GM23248 (cell line): ENCODE data around the gene NUFIP1. TPM values are rescaled to one million over a fixed set of nuclear protein-coding genes. Genes with fewer than 3 reads are reported as not detected.

Experiments
- DNase-seq: peaks from one replicate; pipeline ENCODE4 v3.0.0-alpha.2; 2015
- H2AFZ ChIP-seq: fragments of 200-600 bp; sonication (generic); 2 replicates; pipeline ENCODE4 v1.6.1; 2016; ENCODE audit warnings: antibody characterized with exemption
- H3F3A ChIP-seq: fragments of 200-600 bp; sonication (generic); 2 replicates; pipeline ENCODE4 v1.6.1; 2016; ENCODE audit warnings: mild to moderate bottlenecking, antibody characterized with exemption, mixed run types; ENCODE audit not compliant: insufficient read depth
- H3K27ac ChIP-seq: fragments of 200-600 bp; sonication (generic); 2 replicates; pipeline ENCODE4 v1.5.1; 2016; ENCODE audit warnings: mild to moderate bottlenecking
- H3K27me3 ChIP-seq: fragments of 200-600 bp; sonication (generic); replicated peaks from 2 replicates; pipeline ENCODE4 v1.6.1; 2016; ENCODE audit warnings: mild to moderate bottlenecking; ENCODE audit not compliant: insufficient read depth
- H3K36me3 ChIP-seq: fragments of 200-600 bp; sonication (generic); 2 replicates; pipeline ENCODE4 v1.6.1; 2016; ENCODE audit warnings: low read depth, mild to moderate bottlenecking
- H3K4me1 ChIP-seq: fragments of 200-600 bp; sonication (generic); 2 replicates; pipeline ENCODE4 v1.6.1; 2016; ENCODE audit warnings: mild to moderate bottlenecking; ENCODE audit not compliant: insufficient read depth
- H3K4me2 ChIP-seq: fragments of 200-600 bp; sonication (generic); one replicate; pipeline ENCODE4 v1.6.1; 2016; ENCODE audit warnings: mild to moderate bottlenecking; ENCODE audit not compliant: unreplicated experiment
- H3K4me3 ChIP-seq: fragments of 200-600 bp; sonication (generic); 2 replicates; pipeline ENCODE4 v1.5.1; 2016; ENCODE audit warnings: mild to moderate bottlenecking
- H3K79me2 ChIP-seq: fragments of 200-600 bp; sonication (generic); 2 replicates; pipeline ENCODE4 v1.6.1; 2016; ENCODE audit warnings: mild to moderate bottlenecking; ENCODE audit not compliant: insufficient read depth
- H3K9ac ChIP-seq: fragments of 200-600 bp; sonication (generic); 2 replicates; pipeline ENCODE4 v1.6.1; 2016; ENCODE audit warnings: mild to moderate bottlenecking
- H3K9me2 ChIP-seq: fragments of 200-600 bp; sonication (generic); 2 replicates; pipeline ENCODE4 v1.6.1; 2016; ENCODE audit warnings: mixed run types, mild to moderate bottlenecking, moderate library complexity; ENCODE audit not compliant: insufficient read depth
- H3K9me3 ChIP-seq: fragments of 200-600 bp; sonication (generic); one replicate; pipeline ENCODE4 v1.6.1; 2017; ENCODE audit warnings: low read depth
- H4K20me1 ChIP-seq: fragments of 200-600 bp; sonication (generic); 2 replicates; pipeline ENCODE4 v1.6.0; 2016; ENCODE audit not compliant: insufficient read depth
- EZH2 ChIP-seq: fragments of 200-600 bp; sonication (generic); IDR thresholded peaks from 2 replicates; pipeline ENCODE4 v1.6.1; 2018; ENCODE audit warnings: antibody characterized with exemption, mild to moderate bottlenecking; ENCODE audit not compliant: insufficient read depth, poor library complexity, severe bottlenecking
- EZH2phosphoT487 ChIP-seq: fragments of 200-600 bp; sonication (generic); IDR thresholded peaks from 2 replicates; pipeline ENCODE4 v1.6.1; 2018; ENCODE audit warnings: antibody characterized with exemption, moderate library complexity, mild to moderate bottlenecking, low read depth; ENCODE audit not compliant: insufficient read depth
- WGBS, 2 experiments: methylation state at CpG; one replicate each; pipeline ENCODE4 v1.1.6; 2015 to 2017; ENCODE audit warnings: low lambda C conversion rate in 2 of 2, low coverage in 1 of 2; ENCODE audit errors: missing lambda C conversion rate in 2 of 2; 5-methylcytosine and 5-hydroxymethylcytosine counted together
- in situ Hi-C: fragments of 300-500 bp; cut with MboI; formaldehyde crosslinking; loops from 2 replicates; pipeline ENCODE4 v1.15.0; 2020
- polyA plus RNA-seq: library from polyadenylated mRNA; unstranded; fragments of >200 nt; fragmentation: Nextera tagmentation; extraction: Ambion mirVana; gene quantifications from 2 replicates; pipeline ENCODE4 v1.2.1, GENCODE V29; 2016
- total RNA-seq: library from RNA; depleted of rRNA; stranded (reverse); fragments of >200 nt; shearing (Covaris generic); gene quantifications from 2 replicates; pipeline ENCODE4 v1.2.3, GENCODE V29; 2014

The NUFIP1 gene
- total and polyA plus RNA-seq, 2 experiments from 2014 or later = 1.3 to 5.5 TPM

DNA sequence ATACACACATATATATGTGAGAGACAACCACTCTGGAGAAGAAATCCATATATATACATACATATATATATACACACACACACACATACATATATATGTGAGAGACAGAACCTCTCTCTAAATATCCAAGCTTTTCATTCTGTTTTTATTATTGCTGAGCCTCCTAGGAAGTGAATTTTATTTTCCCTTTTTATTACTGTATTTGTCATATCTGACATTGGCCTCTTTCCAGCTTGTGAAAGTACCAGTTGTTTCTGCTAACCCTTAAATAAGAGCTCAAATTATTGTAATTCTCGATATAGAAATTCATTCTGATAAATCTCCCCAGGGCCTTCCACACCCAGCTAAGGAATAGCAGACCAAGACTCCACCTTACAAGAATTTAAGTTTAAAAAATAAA is 81.0 kb downstream of the NUFIP1 start:
- Histone ChIP-seq H3K36me3 (no peaks in the 10 kb centered on the region), H2AFZ (no peak overlapping the region), H3K4me1 (peaks cover 34% of the 10 kb centered on the region), H3K9me3 (no peaks in the 10 kb centered on the region), H3K9me2 (no peaks in the 10 kb centered on the region), H3K27ac (no peak overlapping the region), H3K4me3 (no peak overlapping the region), H3F3A (peaks cover 18% of the 10 kb centered on the region), H3K27me3 (no peaks in the 10 kb centered on the region), H3K4me2 (no peak overlapping the region), H4K20me1 (no peaks in the 10 kb centered on the region), H3K79me2 (no peaks in the 10 kb centered on the region), H3K9ac (no peak overlapping the region)
- WGBS, 2 experiments = 83 to 91% methylated on average over 1 of the region's 1 CpG
- in situ Hi-C loops = no loop called here
- DNase-seq = peak; percentile 33
- no peak for TF ChIP-seq EZH2
- TF ChIP-seq EZH2phosphoT487 = no peak

DNA sequence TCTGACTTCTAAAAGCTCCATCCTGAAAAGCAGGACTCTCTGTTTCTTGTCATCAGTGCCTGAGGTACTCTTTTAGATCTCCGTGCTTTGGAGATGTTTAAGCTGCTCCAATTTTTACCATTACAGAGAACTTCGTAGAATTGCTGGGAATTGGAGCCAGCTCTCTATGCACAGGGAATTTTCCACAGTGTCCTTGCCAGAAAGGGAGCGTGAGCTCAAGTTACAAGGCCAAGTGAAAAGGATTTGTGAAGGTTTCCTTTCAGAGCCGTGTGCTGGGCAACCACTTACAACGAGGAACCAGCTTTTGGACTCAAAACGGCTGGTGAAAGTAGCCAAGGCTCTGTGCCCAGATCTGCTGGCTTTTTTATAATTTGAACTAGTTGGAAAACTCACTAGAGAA is 82.6 kb downstream of the NUFIP1 start:
- no peaks in the 10 kb centered on the region for H3K9me2 ChIP-seq
- H3K36me3 ChIP-seq = no peaks in the 10 kb centered on the region
- H3K9me3 ChIP-seq = no peaks in the 10 kb centered on the region
- in situ Hi-C loops = no loop called here
- no peaks in the 10 kb centered on the region for H3K79me2 ChIP-seq
- H3K4me1 ChIP-seq = peaks cover 37% of the 10 kb centered on the region
- 10 to 13% methylated on average over 6 of the region's 6 CpGs for WGBS, 2 experiments
- H3K9ac ChIP-seq = peak overlapping the region; percentile 37; the same call in 1 of the 2 replicates
- peak; percentile 66 for DNase-seq
- peak overlapping the region; percentile 45 for H3K4me2 ChIP-seq
- peaks cover 26% of the 10 kb centered on the region for H3F3A ChIP-seq
- no peaks in the 10 kb centered on the region for H4K20me1 ChIP-seq
- H3K27ac ChIP-seq = peak overlapping the region; percentile 34
- H3K27me3 ChIP-seq = no peaks in the 10 kb centered on the region
- TF ChIP-seq EZH2phosphoT487 (no peak), EZH2 (no peak)
- peak overlapping the region; percentile 16; the same call in 1 of the 2 replicates for H3K4me3 ChIP-seq
- H2AFZ ChIP-seq = peak overlapping the region; percentile 66

DNA sequence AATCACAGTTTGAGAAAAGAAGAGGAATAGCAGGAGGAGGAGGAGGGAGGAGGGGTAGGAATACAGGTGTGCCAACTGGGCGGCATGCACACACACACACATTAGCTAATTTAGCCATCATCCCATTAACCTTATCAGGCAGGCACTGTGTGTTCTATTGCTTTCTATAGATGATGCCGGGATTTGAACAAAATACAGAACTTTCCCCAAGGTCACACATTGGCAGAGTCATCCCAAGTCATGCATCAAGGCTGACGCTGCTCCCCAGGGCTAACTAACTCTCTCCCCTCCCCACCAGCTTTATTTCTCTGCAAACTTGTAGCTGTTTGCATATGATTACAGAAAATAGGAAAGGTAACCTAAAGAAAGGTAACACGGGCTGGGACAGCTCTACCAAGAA is 83.0 kb downstream of the NUFIP1 start:
- in situ Hi-C loops = no loop called here
- TF ChIP-seq EZH2 (no peak), EZH2phosphoT487 (no peak)
- no peaks in the 10 kb centered on the region for H3K9me3 ChIP-seq
- H3K27me3 ChIP-seq = no peaks in the 10 kb centered on the region
- DNase-seq = peak; percentile 28
- peak overlapping the region; percentile 66 for H2AFZ ChIP-seq
- no peaks in the 10 kb centered on the region for H4K20me1 ChIP-seq
- H3F3A ChIP-seq = peaks cover 26% of the 10 kb centered on the region
- peaks cover 37% of the 10 kb centered on the region for H3K4me1 ChIP-seq
- whole genome bisulfite sequencing, 2 experiments = 50 to 59% methylated on average over 4 of the region's 4 CpGs
- H3K27ac ChIP-seq = peak overlapping the region; percentile 34
- no peaks in the 10 kb centered on the region for H3K79me2 ChIP-seq
- H3K4me3 ChIP-seq = 0 out of 2 replicates have a peak overlapping the region, but pooled peaks have one; percentile 16
- H3K4me2 ChIP-seq = no peak overlapping the region
- peak overlapping the region; percentile 83; the same call in 1 of the 2 replicates for H3K9ac ChIP-seq
- H3K36me3 ChIP-seq = no peaks in the 10 kb centered on the region
- no peaks in the 10 kb centered on the region for H3K9me2 ChIP-seq

- Histone ChIP-seq H3K27ac (peak overlapping the region; percentile 95), H3F3A (peaks cover 26% of the 10 kb centered on the region), H3K79me2 (no peaks in the 10 kb centered on the region), H3K4me3 (no peak overlapping the region), H3K27me3 (no peaks in the 10 kb centered on the region), H3K9ac (peak overlapping the region; percentile 83), H4K20me1 (no peaks in the 10 kb centered on the region), H3K4me1 (peaks cover 37% of the 10 kb centered on the region), H3K4me2 (peak overlapping the region; percentile 46), H3K9me2 (no peaks in the 10 kb centered on the region), H3K36me3 (no peaks in the 10 kb centered on the region), H3K9me3 (no peaks in the 10 kb centered on the region), H2AFZ (no peak overlapping the region)
- in situ Hi-C loops = no loop called here
- DNase-seq = peak; percentile 12
- TF ChIP-seq EZH2 (no peak), EZH2phosphoT487 (no peak)
- 43 to 50% methylated on average over 5 of the region's 5 CpGs for WGBS, 2 experiments
Measured at GRCh38 chr13:44905556-44905955, 83.7 kb downstream of the NUFIP1 start.

- in situ Hi-C loops = no loop called here
- Histone ChIP-seq H2AFZ (no peak overlapping the region), H4K20me1 (no peaks in the 10 kb centered on the region), H3K9ac (peak overlapping the region; percentile 83), H3K27me3 (no peaks in the 10 kb centered on the region), H3F3A (peaks cover 26% of the 10 kb centered on the region), H3K9me3 (no peaks in the 10 kb centered on the region), H3K4me3 (no peak overlapping the region), H3K27ac (peak overlapping the region; percentile 95), H3K36me3 (no peaks in the 10 kb centered on the region), H3K4me1 (peaks cover 37% of the 10 kb centered on the region), H3K79me2 (no peaks in the 10 kb centered on the region), H3K4me2 (peak overlapping the region; percentile 76), H3K9me2 (no peaks in the 10 kb centered on the region)
- TF ChIP-seq EZH2phosphoT487 = no peak
- TF ChIP-seq EZH2 = no peak
- WGBS, 2 experiments = 0 to 3% methylated on average over 5 of the region's 5 CpGs
- DNase-seq = peak; percentile 98
Measured at GRCh38 chr13:44904967-44905366, 84.3 kb downstream of the NUFIP1 start.
